Neural cell (in vitro differentiated cells): ENCODE results near the gene HDAC4. TPM values are rescaled to one million over a fixed set of nuclear protein-coding genes. Genes with fewer than 3 reads are reported as not detected.

Experiments used
- H2AFZ ChIP-seq: fragments of 200-600, 300-800 bp; sonication (generic), shearing (Covaris generic); 2 replicates; pipeline ENCODE4 v1.6.0; 2014; ENCODE audit warnings: low read depth, mild to moderate bottlenecking, antibody characterized with exemption, low read length, moderate library complexity
- H3F3A ChIP-seq: fragments of 200-600 bp; shearing (Covaris generic); 2 replicates; pipeline ENCODE4 v1.6.1; 2016; ENCODE audit warnings: mild to moderate bottlenecking, moderate library complexity, mixed read lengths, antibody characterized with exemption, low read length; ENCODE audit not compliant: insufficient read depth, poor library complexity, severe bottlenecking
- H3K27ac ChIP-seq: fragments of 200-600, 300-800 bp; sonication (generic), shearing (Covaris generic); 2 replicates; pipeline ENCODE4 v1.5.1; 2014; ENCODE audit warnings: mild to moderate bottlenecking, low read length, moderate library complexity
- H3K27me3 ChIP-seq: fragments of 300-800, 200-600 bp; sonication (generic), shearing (Covaris generic); 2 replicates; pipeline ENCODE4 v1.6.0; 2014; ENCODE audit warnings: mild to moderate bottlenecking, low read depth, low read length, moderate library complexity; ENCODE audit not compliant: insufficient read depth
- H3K36me3 ChIP-seq: fragments of 300-800, 200-600 bp; sonication (generic), shearing (Covaris generic); 2 replicates; pipeline ENCODE4 v1.5.1; 2014; ENCODE audit warnings: mild to moderate bottlenecking, antibody characterized with exemption, low read length, moderate library complexity; ENCODE audit not compliant: insufficient read depth
- H3K4me2 ChIP-seq: fragments of 300-800, 200-600 bp; sonication (generic), shearing (Covaris generic); 2 replicates; pipeline ENCODE4 v1.6.0; 2014; ENCODE audit warnings: mild to moderate bottlenecking, low read length
- H3K4me3 ChIP-seq: fragments of 300-800, 200-600 bp; sonication (generic), shearing (Covaris generic); 2 replicates; pipeline ENCODE4 v1.5.1; 2014; ENCODE audit warnings: mild to moderate bottlenecking, low read length, moderate library complexity
- H3K79me2 ChIP-seq: fragments of 200-600 bp; shearing (Covaris generic); replicated peaks from 2 replicates; pipeline ENCODE4 v1.6.0; 2014; ENCODE audit warnings: mild to moderate bottlenecking, low read length, moderate library complexity; ENCODE audit not compliant: insufficient read depth
- H3K9ac ChIP-seq: fragments of 300-800, 200-600 bp; sonication (generic), shearing (Covaris generic); 2 replicates; pipeline ENCODE4 v1.6.1; 2016; ENCODE audit warnings: mild to moderate bottlenecking, low read length, mixed read lengths
- H3K9me2 ChIP-seq: fragments of 200-600 bp; shearing (Covaris generic); 2 replicates; pipeline ENCODE4 v1.6.1; 2016; ENCODE audit warnings: mild to moderate bottlenecking, low read length, mixed read lengths; ENCODE audit not compliant: insufficient read depth
- H3K9me3 ChIP-seq: fragments of 200-600, 300-800 bp; sonication (generic), shearing (Covaris generic); 2 replicates; pipeline ENCODE4 v1.6.1; 2016; ENCODE audit warnings: mild to moderate bottlenecking, mixed run types, low read length, moderate library complexity, mixed read lengths
- H4K20me1 ChIP-seq: fragments of 200-600 bp; shearing (Covaris generic); 2 replicates; pipeline ENCODE4 v1.6.1; 2016; ENCODE audit warnings: mild to moderate bottlenecking, mixed run types; ENCODE audit not compliant: insufficient read depth
- CTCF ChIP-seq: fragments of 450-650 bp; IDR thresholded peaks from 2 replicates; pipeline ENCODE4 v1.5.1; 2014; ENCODE audit warnings: antibody characterized with exemption, mild to moderate bottlenecking, moderate library complexity; ENCODE audit not compliant: poor library complexity, severe bottlenecking
- EP300 ChIP-seq: fragments of 450-650 bp; conservative IDR thresholded peaks from 2 replicates; pipeline ENCODE4 v1.6.1; 2014; ENCODE audit warnings: antibody characterized with exemption, mild to moderate bottlenecking, moderate library complexity; ENCODE audit not compliant: poor library complexity, severe bottlenecking
- EZH2 ChIP-seq: fragments of 200-600, 300-800 bp; shearing (Covaris generic), sonication (generic); IDR thresholded peaks from 2 replicates; pipeline ENCODE4 v1.6.1; 2014; ENCODE audit warnings: antibody characterized with exemption, low read length, borderline replicate concordance, mild to moderate bottlenecking; ENCODE audit not compliant: insufficient read depth, poor library complexity, severe bottlenecking
- MXI1 ChIP-seq: fragments of 450-650 bp; conservative IDR thresholded peaks from 2 replicates; pipeline ENCODE4 v1.6.1; 2014; ENCODE audit warnings: antibody characterized with exemption, mild to moderate bottlenecking; ENCODE audit not compliant: poor library complexity, severe bottlenecking
- POLR2AphosphoS5 ChIP-seq: IDR thresholded peaks from 2 replicates; pipeline ENCODE4 v1.6.1; 2012
- RAD21 ChIP-seq: fragments of 450-650 bp; conservative IDR thresholded peaks from 2 replicates; pipeline ENCODE4 v1.6.1; 2014; ENCODE audit warnings: antibody characterized with exemption, mild to moderate bottlenecking, moderate library complexity
- REST ChIP-seq: IDR thresholded peaks from 2 replicates; pipeline ENCODE4 v1.6.1; 2012; ENCODE audit warnings: borderline replicate concordance
- SMC3 ChIP-seq: fragments of 450-650 bp; conservative IDR thresholded peaks from 2 replicates; pipeline ENCODE4 v1.6.1; 2014; ENCODE audit warnings: antibody characterized with exemption, mild to moderate bottlenecking, moderate library complexity; ENCODE audit not compliant: poor library complexity
- TAF1 ChIP-seq: IDR thresholded peaks from 2 replicates; pipeline ENCODE4 v1.6.1; 2012; ENCODE audit warnings: low read depth
- polyA plus RNA-seq: library from polyadenylated mRNA; depleted of rRNA; stranded (reverse); fragments of >200 nt; gene quantifications from 2 replicates; pipeline ENCODE4 v1.2.3, GENCODE V29; 2014

HDAC4 gene
- polyA plus RNA-seq, 1 donor from 2014 or later: 3.4 TPM

GRCh38 chr2:239001794-239002193, 399.0 kb downstream of the HDAC4 start:
- no peaks in the 10 kb centered on the region for H3K9me2 ChIP-seq

GRCh38 chr2:239000500-239001073, 400.2 kb downstream of the HDAC4 start:
- H3K27ac ChIP-seq: no peak overlapping the region
- H3K9ac ChIP-seq: no peak overlapping the region
- H4K20me1 ChIP-seq: no peaks in the 10 kb centered on the region
- no peak overlapping the region for H2AFZ ChIP-seq
- H3F3A ChIP-seq: no peaks in the 10 kb centered on the region
- no peaks in the 10 kb centered on the region for H3K9me2 ChIP-seq
- H3K4me3 ChIP-seq: no peak overlapping the region
- H3K36me3 ChIP-seq: no peaks in the 10 kb centered on the region
- H3K79me2 ChIP-seq: no peaks in the 10 kb centered on the region
- no peaks in the 10 kb centered on the region for H3K27me3 ChIP-seq
- no peak overlapping the region for H3K4me2 ChIP-seq
- no peaks in the 10 kb centered on the region for H3K9me3 ChIP-seq
- TF ChIP-seq RAD21 (no peak), TAF1 (no peak)

More at GRCh38 chr2:239001794-239002193, 399.0 kb downstream of the HDAC4 start:
- no peaks in the 10 kb centered on the region for H3K79me2 ChIP-seq
- no peaks in the 10 kb centered on the region for H3K36me3 ChIP-seq
- no peak overlapping the region for H3K27ac ChIP-seq
- H3K27me3 ChIP-seq: no peaks in the 10 kb centered on the region
- H4K20me1 ChIP-seq: no peaks in the 10 kb centered on the region
- no peaks in the 10 kb centered on the region for H3K9me3 ChIP-seq
- no peak overlapping the region for H2AFZ ChIP-seq
- TF ChIP-seq EP300: no peak
- no peak for TF ChIP-seq CTCF
- no peak for TF ChIP-seq MXI1
- no peak for TF ChIP-seq POLR2AphosphoS5
- no peak for TF ChIP-seq TAF1
- TF ChIP-seq REST: no peak
- no peak for TF ChIP-seq SMC3
- no peak for TF ChIP-seq EZH2
- no peak for TF ChIP-seq RAD21
- H3F3A ChIP-seq: no peaks in the 10 kb centered on the region
- no peak overlapping the region for H3K9ac ChIP-seq
- no peak overlapping the region for H3K4me3 ChIP-seq
- H3K4me2 ChIP-seq: no peak overlapping the region

GRCh38 chr2:239000089-239000488, 400.7 kb downstream of the HDAC4 start:
- H3K36me3 ChIP-seq: no peaks in the 10 kb centered on the region
- no peaks in the 10 kb centered on the region for H3K9me2 ChIP-seq
- H2AFZ ChIP-seq: no peak overlapping the region
- H3K4me3 ChIP-seq: no peak overlapping the region
- H3K4me2 ChIP-seq: no peak overlapping the region
- H3K79me2 ChIP-seq: no peaks in the 10 kb centered on the region
- H3F3A ChIP-seq: no peaks in the 10 kb centered on the region
- H3K27ac ChIP-seq: no peak overlapping the region
- no peak overlapping the region for H3K9ac ChIP-seq
- no peaks in the 10 kb centered on the region for H4K20me1 ChIP-seq
- H3K27me3 ChIP-seq: no peaks in the 10 kb centered on the region
- no peak for TF ChIP-seq MXI1
- TF ChIP-seq RAD21: no peak
- TF ChIP-seq CTCF: no peak
- no peak for TF ChIP-seq POLR2AphosphoS5
- no peak for TF ChIP-seq EP300
- TF ChIP-seq TAF1: no peak
- no peak for TF ChIP-seq EZH2
- TF ChIP-seq REST: no peak
- no peak for TF ChIP-seq SMC3
- H3K9me3 ChIP-seq: no peaks in the 10 kb centered on the region
